HG03025 (cell line): ENCODE results near the gene MED9.

ENCODE experiments used
- ATAC-seq: cut with Tn5 transposase; IDR thresholded peaks from one replicate; pipeline ENCODE4 v1.9.1; 2021; ENCODE audit warnings: mild to moderate bottlenecking, moderate library complexity; ENCODE audit not compliant: unreplicated experiment, low FRiP score

The MED9 gene

GRCh38 chr17:17528696-17529652 is 52.2 kb downstream of the MED9 start:
- no peak for ATAC-seq

- ATAC-seq = no peak
Measured at GRCh38 chr17:17531156-17531555, 54.4 kb downstream of the MED9 start.

- ATAC-seq = no peak
Measured at GRCh38 chr17:17532991-17533390, 56.2 kb downstream of the MED9 start.

DNA sequence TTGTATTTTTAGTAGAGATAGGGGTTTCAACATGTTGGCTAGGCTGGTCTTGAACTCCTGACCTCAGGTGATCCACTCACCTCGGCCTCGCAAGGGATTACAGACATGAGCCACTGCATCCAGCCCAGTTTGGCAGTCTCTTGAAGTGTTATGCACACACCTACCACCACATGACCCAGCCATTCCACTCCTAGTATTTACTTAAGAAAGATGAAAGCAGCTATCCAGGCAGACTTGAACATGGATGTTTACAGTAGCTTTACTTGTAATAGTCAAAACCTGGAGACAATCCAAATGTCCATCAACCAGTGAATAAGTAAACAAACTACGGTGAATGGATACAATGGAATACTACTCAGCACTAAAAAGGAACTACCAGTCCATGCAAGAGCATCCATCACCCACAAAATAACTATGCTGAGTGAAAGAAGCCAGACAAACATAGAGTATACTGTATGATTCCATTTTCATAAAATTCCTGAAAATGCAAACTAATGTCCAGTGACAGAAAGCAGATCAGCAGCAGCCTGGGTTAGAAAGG is 57.2 kb downstream of the MED9 start:
- ATAC-seq = no peak

GRCh38 chr17:17535957-17536356 is 59.2 kb downstream of the MED9 start:
- no peak for ATAC-seq

DNA sequence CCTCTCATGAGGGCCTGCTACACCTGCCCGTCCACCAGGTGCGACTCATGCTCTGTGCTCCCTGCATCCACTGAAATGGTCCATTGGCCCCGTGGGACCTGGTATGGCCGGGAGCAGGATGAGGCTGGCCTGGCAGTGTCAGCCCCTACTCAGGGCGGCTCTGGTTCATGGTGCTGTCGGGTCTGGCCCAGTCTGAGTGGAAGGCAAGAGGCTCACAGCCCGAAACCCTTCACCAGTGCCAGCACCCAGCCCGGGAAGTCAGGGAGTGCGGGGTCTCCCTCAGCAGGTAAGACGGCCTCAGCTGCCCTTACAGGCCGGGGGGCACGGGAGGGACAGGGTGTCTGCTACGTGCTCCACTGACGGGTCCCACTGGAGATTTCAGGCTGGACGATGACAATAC is 59.9 kb downstream of the MED9 start:
- no peak for ATAC-seq

GRCh38 chr17:17537311-17538099 is 60.7 kb downstream of the MED9 start:
- no peak for ATAC-seq

GRCh38 chr17:17538417-17539391 is 61.9 kb downstream of the MED9 start:
- no peak for ATAC-seq

DNA sequence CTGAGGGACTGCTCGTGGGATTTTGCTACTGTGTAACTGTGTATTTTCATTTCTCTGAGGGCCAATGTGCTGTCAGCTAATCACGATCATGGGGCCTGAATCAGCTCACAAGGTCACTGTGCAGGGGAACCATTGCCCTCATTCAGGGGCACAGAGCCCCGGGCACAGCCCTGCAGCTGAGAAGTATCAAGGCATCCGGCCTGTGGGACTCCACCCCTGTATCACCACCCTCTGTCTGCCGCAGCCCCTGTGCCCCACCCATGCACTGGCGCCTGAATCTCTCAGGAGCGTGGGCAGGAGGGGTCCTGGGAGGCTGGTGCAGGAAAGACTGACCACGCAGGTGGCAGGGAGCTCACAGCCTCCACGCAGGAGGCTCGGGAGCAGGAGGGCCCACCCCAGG is 62.8 kb downstream of the MED9 start:
- no peak for ATAC-seq

DNA sequence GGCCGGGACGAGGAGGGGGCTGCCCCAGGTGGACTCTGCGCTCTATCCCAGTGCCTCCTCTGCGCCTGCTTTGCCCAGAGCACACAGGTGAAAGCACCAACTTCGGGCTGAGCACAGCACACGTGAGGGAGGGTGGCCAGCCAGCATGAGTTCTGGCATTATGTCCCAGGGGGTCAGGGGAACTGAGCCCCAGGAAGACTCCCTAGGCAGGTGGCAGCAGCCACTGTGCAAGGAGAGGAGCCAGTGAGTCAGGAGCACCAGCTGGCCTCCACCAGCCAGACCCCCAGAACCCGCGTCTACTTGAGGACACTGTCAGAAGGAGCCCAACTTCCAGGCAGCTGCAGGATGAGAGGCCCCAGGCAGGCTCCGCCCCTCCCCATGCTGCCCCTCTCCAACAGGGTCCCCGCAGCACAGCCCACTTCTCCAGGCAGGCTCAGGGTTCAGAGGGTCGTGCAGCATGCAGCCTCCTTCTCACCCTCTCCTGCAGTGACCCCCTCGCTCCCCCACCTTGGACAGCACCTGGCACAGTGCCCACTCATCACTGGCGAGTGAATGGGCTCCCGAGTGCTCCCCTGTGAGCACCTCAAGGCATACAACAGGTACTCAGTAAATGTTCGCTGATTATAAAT is 63.6 kb downstream of the MED9 start:
- no peak for ATAC-seq

DNA sequence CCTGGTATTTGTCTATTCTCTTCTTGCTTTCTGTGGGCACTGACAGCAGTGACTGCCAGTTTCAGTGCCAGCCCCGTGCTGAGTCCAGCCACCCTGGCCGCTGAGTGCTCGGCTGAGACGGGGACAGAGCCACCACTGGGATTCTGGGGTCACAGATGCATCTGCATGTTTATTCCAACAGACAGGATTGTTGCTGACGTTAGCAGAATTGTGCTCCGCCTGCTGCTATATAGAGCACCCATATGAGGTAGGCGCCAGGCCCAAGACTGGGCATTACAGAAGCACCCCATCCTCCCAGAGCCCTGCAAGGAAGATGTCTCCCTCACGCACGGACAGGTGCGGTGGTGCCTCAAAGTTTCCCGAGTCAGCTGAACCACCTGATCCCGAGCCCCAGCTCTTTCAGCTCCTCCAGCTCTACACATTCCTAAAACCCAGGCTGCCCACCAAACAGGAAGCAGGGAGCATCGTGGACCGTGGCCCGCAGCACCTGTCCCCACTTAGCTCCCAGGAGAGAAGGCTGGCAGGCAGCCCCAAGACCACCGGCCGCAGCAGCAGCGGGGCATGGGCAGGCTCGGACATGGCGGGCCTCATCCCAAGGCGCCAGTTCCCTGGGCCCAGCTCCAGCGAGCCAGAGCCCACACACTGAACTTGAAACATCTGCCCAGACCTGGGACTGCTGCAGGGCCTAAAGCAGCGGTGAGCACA is 64.3 kb downstream of the MED9 start:
- ATAC-seq = no peak

DNA sequence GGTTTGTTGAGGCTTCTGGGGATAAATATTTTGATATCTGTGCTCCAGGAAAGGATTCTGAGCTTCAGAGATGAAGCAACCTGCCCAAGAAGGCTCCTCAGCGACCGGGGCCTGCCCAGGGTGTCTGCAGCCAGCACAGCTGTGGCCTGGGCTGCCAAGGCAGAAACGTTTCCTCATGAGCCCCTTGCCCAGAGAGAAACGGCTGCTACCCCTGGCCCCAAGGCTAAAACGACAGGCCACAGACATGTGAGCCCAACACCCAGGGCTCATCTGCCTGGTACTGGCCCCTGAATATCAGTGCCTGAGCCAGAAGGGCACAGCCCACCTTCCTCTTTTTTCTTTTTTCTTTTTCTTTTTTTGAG is 64.8 kb downstream of the MED9 start:
- ATAC-seq = no peak
